Hippocampal formation (tissue), 2 donors: ENCODE measurements around the gene PAPPA2.

ENCODE experiments used
- DNase-seq, 2 donors: peaks; one replicate each; lab custom pipeline; 2025; lab: John Stamatoyannopoulos, UW

PAPPA2 gene

DNA sequence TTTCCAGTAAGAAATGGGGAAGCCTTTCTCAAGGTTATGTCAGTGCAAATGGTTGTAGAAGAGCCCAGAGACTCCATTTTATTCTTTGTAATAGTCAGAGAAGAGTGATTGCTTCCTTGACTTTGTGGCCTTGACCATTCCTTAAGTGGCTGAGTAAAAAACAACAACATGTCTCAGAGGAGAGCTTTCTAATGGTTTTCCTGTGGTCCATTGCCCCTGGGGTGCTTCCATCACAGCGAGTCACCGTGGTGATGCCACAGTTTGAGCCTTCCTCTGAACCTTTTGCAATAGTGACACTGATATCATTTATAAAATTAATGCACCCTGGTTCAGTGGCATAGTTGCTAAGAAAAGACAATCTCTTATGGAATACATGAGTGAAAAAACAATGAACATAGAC is 38.6 kb downstream of the PAPPA2 start:
- no peak for DNase-seq

DNA sequence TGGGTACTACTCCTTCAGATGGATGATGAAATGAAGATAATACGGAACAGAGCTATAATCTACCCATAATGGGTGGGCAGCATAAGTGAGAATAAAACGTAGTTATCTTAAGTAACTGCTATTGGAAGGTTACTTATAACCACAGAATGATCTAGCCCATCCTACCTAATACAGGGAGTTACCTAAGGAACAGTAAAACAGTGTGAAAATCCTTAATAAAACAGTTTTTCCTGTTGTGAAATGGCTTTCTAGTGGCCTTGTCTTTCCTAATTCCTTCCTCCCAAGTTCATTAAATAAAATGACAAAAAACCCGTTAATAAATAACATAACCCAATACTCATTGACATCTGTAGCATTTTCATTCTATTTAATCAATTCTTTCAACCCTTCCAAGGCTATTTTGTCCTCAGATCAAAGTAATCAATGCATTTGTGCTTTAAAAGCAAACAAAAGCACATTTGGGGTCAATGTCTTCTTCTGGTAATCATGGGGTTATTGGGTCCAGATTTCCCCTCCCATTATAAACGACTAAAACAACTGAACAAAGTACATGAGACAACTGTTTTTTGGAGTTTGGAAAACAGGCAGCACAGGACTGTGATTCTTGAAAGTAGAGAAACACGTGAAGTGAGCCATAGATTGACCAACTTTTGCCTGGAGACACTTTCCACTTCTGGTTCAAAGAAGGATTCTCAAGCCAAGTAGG is 42.0 kb downstream of the PAPPA2 start:
- no peak for DNase-seq

DNA sequence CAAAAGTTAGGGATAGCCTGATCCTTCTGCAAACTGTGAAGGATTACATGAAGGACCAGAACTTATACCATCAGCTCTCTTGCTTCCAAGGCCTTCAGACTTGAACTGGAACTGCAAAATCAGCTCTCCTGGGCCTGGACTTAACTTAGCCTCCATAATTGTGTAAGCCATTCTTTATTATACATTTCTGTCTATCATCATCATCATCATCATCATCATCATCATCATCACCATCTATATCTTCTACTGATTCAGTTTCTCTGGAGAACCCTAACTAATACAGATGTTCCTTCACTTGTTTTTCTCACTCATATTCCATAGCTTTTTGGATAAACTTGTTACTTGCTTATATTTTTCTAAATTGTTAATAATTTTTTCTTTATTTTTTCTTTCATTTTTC is 50.0 kb downstream of the PAPPA2 start:
- no peak for DNase-seq

GRCh38 chr1:176515310-176515709 is 52.3 kb downstream of the PAPPA2 start:
- no peak for DNase-seq

GRCh38 chr1:176517484-176517883 is 54.5 kb downstream of the PAPPA2 start:
- no peak for DNase-seq

DNA sequence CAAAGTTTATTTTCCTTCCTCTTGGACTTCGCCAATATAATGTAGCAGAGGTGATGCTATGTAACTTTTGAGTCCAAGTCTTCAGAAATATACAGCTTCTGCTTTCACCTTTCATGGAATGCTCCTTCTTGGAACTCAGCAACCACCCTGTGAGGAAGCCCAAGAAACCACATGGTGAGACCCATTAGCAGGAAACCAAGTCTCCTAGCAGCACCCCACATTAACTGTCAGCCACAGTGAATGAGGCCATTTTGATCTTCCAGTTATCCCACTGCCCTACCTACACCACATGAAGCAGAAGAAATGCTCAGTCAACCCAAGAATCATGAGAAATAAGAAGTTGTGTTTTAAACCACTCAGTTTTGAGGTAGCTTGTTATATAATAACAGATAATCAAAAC is 58.2 kb downstream of the PAPPA2 start:
- DNase-seq: no peak

GRCh38 chr1:176522310-176522845 is 59.4 kb downstream of the PAPPA2 start:
- DNase-seq: no peak

DNA sequence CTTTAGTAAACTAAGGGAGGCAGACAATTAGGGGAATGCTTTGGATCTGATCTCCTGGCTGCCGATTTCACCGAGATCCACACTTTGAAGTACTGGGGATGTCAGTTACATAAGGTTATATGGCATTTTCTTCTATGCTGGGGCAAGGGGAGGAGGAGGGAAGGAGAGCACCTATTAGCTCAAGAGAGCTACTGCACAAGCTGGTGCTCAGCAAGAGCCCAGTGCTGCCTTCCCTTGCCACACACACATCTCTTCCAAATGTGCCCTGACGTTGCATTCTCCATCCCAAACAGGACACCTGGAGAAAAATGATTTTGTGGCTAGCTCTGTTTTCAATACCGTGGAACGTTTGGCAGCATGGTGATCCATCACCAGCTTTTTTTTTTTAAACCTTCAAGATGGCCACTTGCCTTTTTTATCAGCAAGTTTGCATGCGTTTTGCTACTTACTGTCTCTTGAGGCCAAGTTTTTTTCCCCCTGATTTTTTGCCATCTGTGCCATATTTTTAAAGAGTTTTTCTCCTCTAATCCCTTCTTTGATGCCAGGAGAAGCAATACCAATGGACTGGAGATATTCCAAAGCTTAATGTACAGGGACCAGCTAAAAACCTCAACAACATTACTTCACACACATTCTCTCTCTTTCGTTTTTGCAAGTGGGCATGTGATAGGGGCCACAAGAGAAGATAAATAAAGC is 66.6 kb downstream of the PAPPA2 start:
- no peak for DNase-seq

GRCh38 chr1:176531036-176531435 is 68.1 kb downstream of the PAPPA2 start:
- no peak for DNase-seq

DNA sequence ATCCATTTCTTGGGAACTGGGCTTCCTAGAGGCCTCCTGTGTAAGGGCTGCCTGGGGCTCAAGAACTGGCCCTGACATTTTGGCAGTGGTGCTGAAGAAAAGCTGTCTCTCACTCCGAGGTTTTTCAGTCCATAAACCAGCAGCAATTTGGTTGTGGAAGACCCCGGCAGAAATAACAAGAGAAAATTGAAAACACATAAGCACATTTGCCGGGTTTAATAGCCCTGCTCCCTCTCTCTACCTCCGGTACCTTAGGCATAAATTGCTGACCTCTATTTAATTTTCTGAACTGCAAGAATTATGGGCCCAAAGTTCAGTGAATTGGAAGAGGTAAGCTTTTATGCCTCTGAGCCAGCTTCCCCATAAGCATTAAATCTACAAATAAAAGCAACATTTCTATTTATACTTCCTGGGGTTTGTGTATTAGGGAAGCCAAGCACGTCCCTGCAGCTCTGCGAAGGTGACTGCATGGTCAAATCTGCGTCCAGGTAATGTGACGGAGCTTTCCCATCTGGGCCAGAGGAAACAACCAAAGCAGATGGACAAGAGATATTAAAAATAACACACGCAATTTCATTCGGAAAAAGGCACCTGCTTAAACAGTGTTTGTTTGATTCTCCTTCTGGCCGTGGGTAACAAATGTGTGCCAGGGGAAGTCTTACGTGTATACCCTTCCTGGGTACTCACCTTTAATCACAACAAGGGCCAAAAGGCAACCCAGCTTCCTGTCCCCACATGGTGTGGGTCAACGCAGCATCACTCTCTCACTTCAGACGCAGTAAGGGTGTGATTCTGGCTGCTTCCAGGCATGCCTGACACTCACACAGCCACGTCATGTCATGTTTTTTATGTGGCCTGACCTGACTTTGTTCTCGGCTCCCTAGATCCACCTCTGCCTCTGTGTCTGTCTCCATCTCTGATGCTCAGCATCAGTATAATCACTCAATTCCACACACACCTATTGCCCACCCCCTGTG is 69.2 kb downstream of the PAPPA2 start:
- no peak for DNase-seq

DNA sequence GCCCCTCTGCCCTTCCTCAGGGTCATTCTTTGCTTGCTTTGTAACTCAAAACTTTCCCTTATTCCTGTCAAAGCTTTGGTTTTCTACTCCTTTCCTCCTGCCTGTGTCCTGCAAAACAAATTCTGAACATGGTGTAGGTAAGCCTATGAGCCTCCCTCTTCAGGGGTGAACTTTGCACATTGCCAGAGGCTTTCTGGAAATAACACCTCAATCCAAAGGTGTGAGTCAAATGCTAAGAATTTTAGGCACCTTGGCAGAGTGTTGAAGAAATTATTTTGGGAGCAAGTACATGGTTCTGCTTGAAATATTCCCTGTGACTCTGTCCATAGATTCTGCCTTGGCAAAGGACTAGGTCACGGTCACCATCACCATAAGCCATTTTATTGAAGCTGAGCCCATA is 70.0 kb downstream of the PAPPA2 start:
- no peak for DNase-seq

- DNase-seq: no peak
Measured at GRCh38 chr1:176536588-176536987, 73.6 kb downstream of the PAPPA2 start.

DNA sequence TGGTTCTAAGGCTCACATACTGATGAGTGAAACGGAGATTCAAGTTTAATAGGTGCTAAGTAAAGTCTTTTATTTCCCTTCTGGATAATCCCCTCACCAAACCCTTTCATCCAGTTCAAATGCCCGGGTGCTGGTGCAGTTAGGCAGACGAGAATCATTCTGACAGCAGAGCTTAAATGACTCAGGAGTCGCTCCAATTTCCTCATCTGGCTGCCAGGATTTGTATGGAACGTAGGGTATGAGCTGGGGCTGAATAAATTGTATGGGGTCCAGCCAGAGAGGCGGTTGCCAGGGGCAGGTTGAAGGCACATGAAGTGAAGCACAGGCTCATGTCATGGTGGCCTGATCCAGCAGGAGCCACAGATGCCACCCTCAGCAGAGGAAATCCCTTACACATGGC is 76.0 kb downstream of the PAPPA2 start:
- no peak for DNase-seq

- DNase-seq: no peak
Measured at GRCh38 chr1:176540428-176540827, 77.5 kb downstream of the PAPPA2 start.

- no peak for DNase-seq
Measured at GRCh38 chr1:176541663-176542062, 78.7 kb downstream of the PAPPA2 start.

GRCh38 chr1:176542352-176542751 is 79.4 kb downstream of the PAPPA2 start:
- DNase-seq: no peak

DNA sequence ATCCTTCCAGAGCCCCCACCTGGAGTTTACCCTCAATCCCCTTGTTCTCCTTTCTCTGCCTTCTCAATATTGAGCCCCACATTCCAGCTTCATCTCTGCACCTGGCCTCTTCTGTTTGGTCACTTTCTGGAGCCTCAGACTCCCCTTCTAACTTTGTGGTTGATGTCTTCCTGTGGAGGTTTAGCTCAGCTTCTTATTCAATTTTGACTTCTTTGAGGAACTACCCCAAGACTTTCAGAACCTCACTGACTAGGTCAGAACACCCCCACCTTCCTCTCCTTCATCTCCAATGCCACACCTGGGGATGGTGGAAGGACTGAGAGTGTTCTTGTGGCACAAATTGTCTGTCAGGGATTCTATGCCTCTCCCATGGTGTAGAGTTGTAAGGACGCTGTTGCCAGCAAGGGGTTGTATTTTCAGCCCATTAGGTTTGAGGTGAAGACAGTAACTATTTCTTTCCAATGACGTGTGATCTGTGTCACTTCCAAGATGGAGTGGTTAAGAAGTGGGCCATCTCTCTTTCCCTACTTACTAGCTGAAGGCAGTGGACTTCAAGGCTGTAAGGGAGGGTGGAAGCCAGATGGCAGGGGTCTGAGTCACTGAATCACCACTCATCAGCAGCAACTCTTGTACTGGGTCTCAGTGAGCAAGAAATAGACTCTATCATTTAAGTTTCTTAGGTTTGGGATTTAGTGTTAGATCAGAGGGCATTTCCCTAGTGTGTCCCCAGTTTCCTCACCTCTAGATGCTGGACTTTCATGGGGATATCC is 80.6 kb downstream of the PAPPA2 start:
- no peak for DNase-seq

GRCh38 chr1:176545034-176545639 is 82.2 kb downstream of the PAPPA2 start:
- no peak for DNase-seq

GRCh38 chr1:176546825-176547224 is 83.8 kb downstream of the PAPPA2 start:
- DNase-seq: no peak

- DNase-seq: no peak
Measured at GRCh38 chr1:176551146-176551545, 88.2 kb downstream of the PAPPA2 start.
